BJ (cell line): ENCODE data around the gene IGFLR1. TPM values are rescaled to one million over a fixed set of nuclear protein-coding genes. Genes with fewer than 3 reads are reported as not detected.

ENCODE experiments used
- CTCF ChIA-PET: fragments of 350-600 bp; formaldehyde crosslinking; extraction: SDS; loops from one replicate; lab custom pipeline; 2021; ENCODE audit warnings: antibody characterized with exemption, inconsistent platforms; lab: Yijun Ruan, JAX
- POLR2A ChIA-PET: fragments of 300-600 bp; sonication (Branson Sonifier 250); formaldehyde crosslinking; extraction: SDS; loops from one replicate; lab custom pipeline; 2021; ENCODE audit warnings: antibody characterized with exemption; lab: Charles Lee
- DNase-seq: peaks from one replicate; pipeline ENCODE4 v3.0.0-alpha.2; 2011; ENCODE audit warnings: low read depth
- H3K27me3 ChIP-seq: 2 replicates; pipeline ENCODE4 v1.6.0; 2011; ENCODE audit warnings: low read length; ENCODE audit not compliant: control insufficient read depth, insufficient read depth
- H3K36me3 ChIP-seq: 2 replicates; pipeline ENCODE4 v1.5.1; 2011; ENCODE audit warnings: low read length; ENCODE audit not compliant: control insufficient read depth, insufficient read depth
- H3K4me3 ChIP-seq: 2 replicates; pipeline ENCODE4 v1.5.1; 2011; ENCODE audit warnings: low read depth, mild to moderate bottlenecking, control low read depth, low read length
- CTCF ChIP-seq: IDR thresholded peaks from 2 replicates; pipeline ENCODE4 v1.5.1; 2011; ENCODE audit warnings: low read depth, mild to moderate bottlenecking, control low read depth, inconsistent platforms, low read length, moderate library complexity; ENCODE audit not compliant: insufficient read depth
- polyA plus RNA-seq: library from polyadenylated mRNA; depleted of rRNA; stranded (reverse); fragments of >200 nt; gene quantifications from 2 replicates; pipeline ENCODE4 v1.2.3, GENCODE V29; 2011

Gene IGFLR1
- polyA plus RNA-seq, 1 experiment: 1.9 TPM

GRCh38 chr19:35720648-35721047 is 21.6 kb downstream of the IGFLR1 start:
- DNase-seq: no peak
- peaks cover 34% of the 10 kb centered on the region for H3K36me3 ChIP-seq
- no peaks in the 10 kb centered on the region for H3K27me3 ChIP-seq
- H3K4me3 ChIP-seq: no peak overlapping the region
- ChIA-PET CTCF (no interaction called here), POLR2A (no interaction called here)
- no peak for TF ChIP-seq CTCF

DNA sequence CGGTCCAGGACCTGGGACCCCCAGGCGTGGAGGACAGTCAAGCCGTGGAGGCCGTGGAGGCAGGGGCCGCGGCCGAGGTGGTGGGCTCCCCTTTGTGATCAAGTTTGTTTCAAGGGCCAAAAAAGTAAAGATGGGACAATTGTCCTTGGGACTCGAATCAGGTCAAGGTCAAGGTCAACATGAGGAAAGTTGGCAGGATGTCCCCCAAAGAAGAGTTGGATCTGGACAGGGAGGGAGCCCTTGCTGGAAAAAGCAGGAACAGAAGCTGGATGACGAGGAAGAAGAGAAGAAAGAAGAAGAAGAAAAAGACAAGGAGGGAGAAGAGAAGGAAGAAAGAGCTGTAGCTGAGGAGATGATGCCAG is 22.1 kb downstream of the IGFLR1 start:
- DNase-seq: no peak
- H3K27me3 ChIP-seq: no peaks in the 10 kb centered on the region
- no peak for TF ChIP-seq CTCF
- H3K4me3 ChIP-seq: no peak overlapping the region
- ChIA-PET CTCF (no interaction called here), POLR2A (interaction anchor here (0.6 kb wide), 1 partner anchor 192 kb away, joined by 3 read pairs; no protein-coding TSS in a partner anchor)
- peaks cover 29% of the 10 kb centered on the region for H3K36me3 ChIP-seq

DNA sequence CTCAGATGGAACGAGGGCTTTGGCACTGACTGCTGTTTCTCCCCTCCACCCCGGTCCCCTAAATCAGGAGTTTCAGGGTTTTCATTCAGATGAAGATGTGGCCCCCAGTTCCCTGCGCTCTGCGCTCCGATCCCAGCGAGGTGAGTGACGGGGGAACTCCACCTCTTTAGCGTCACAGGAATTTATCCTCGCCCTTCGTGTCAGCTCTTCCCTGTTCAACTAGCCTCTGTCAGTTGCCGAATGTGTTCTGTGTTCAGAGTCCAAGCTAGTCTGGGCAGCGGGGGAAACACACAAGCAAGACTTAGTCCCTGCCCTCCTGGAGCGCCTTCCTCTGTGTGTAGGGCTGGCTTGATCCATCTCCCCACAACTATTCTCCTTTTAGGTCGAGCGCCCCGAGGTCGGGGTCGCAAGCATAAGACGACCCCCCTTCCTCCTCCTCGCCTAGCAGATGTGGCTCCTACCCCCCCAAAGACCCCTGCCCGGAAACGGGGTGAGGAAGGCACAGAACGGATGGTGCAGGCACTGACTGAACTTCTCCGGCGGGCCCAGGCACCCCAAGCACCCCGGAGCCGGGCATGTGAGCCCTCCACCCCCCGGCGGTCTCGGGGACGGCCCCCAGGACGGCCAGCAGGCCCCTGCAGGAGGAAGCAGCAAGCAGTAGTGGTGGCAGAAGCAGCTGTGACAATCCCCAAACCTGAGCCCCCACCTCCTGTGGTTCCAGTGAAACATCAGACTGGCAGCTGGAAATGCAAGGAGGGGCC is 22.7 kb downstream of the IGFLR1 start:
- H3K27me3 ChIP-seq: no peaks in the 10 kb centered on the region
- ChIA-PET CTCF (no interaction called here), POLR2A (interaction anchor here (0.6 to 1.0 kb wide), 2 partner anchors 21 to 193 kb away, joined by 3 read pairs; no protein-coding TSS in a partner anchor)
- no peak for TF ChIP-seq CTCF
- no peak for DNase-seq
- H3K4me3 ChIP-seq: peak overlapping the region; percentile 83; the same call in 1 of the 2 replicates
- H3K36me3 ChIP-seq: peaks cover 24% of the 10 kb centered on the region

DNA sequence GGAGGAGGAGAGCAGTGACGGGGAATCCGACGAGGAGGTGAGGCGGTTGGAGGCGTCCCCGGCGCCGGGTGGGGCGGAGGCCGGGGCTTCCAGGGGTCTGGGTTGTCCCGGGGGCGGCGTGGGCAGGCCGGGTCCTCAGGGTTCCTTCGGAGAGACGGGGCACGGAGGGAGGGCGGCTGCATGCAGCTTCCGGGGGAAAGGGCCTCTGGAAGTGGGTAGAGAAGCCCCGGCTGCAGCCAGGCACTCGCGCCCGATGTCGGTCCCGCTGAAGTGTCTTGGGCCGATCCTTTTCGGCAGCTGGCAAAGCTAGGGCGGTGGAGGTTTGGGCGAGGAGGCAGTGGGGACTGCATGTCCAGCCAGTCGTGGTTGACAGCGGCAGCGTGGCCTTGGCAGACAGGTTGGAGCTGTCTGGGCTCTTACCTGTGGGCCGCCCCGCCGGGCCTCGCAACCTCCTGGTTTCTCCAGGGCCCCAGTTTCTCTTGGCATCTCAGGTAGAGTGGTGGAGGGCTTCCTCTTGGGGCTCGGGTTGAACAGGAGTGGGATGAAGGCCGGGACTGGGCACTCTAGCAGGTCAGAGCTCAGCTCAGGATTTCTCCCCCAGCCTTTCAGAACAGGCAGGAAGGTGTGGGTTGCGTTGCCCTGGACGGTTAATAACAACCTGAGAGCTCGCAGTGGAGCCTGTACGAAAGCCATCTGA is 23.8 kb downstream of the IGFLR1 start:
- TF ChIP-seq CTCF: no peak
- H3K4me3 ChIP-seq: peak overlapping the region; percentile 83
- CTCF ChIA-PET: interaction anchor here (0.9 kb wide), 1 partner anchor 26 kb away, joined by 4 read pairs; the partner anchor contains the start of gene U2AF1L4
- H3K27me3 ChIP-seq: no peaks in the 10 kb centered on the region
- POLR2A ChIA-PET: interaction anchor here (1.0 kb wide), 1 partner anchor 22 kb away, joined by 3 read pairs; no protein-coding TSS in a partner anchor
- peaks cover 17% of the 10 kb centered on the region for H3K36me3 ChIP-seq
- no peak for DNase-seq

GRCh38 chr19:35717665-35718344 is 24.4 kb downstream of the IGFLR1 start, which contains the start of gene KMT2B:
Gene KMT2B, plus strand, starts transcription at chr19:35718003. Its CDS starts 16 bp downstream, at chr19:35718019.
- peaks cover 11% of the 10 kb centered on the region for H3K36me3 ChIP-seq
- peak; percentile 66 for DNase-seq
- ChIA-PET POLR2A (no interaction called here), CTCF (interaction anchor here (0.9 kb wide), 1 partner anchor 27 kb away, joined by 4 read pairs; the partner anchor contains the start of gene U2AF1L4)
- peak within 1 kb of the TSS; percentile 83 for H3K4me3 ChIP-seq
- H3K27me3 ChIP-seq: no peaks in the 10 kb centered on the region
- no peak for TF ChIP-seq CTCF
